Measurements from ENCODE around the gene ADORA2A. TPM values are rescaled to one million over a fixed set of nuclear protein-coding genes. Genes with fewer than 3 reads are reported as not detected.

The ADORA2A gene
- total RNA-seq, 1 experiment from 2014 or later = 2.9 TPM

Other genes starting within 250 kb of the ADORA2A start
- gene SUSD2, start 246.1 kb upstream of the ADORA2A start, total RNA-seq (2022) = 2.5 and 3.1 TPM in 2 replicates
- 0.28 and 0.64 TPM in 2 replicates for gene GGT5, start 182.5 kb upstream of the ADORA2A start, total RNA-seq (2022)
- gene SPECC1L, start 156.8 kb upstream of the ADORA2A start, total RNA-seq (2022) = 52.2 and 53.4 TPM in 2 replicates
- 0.22 and 0.50 TPM in 2 replicates for gene UPB1, start 67.7 kb downstream of the ADORA2A start, total RNA-seq (2022)
- 130 and 149 TPM in 2 replicates for gene GUCD1, start 127.5 kb downstream of the ADORA2A start, total RNA-seq (2022)
- 165 and 180 TPM in 2 replicates for gene SNRPD3, start 128.4 kb downstream of the ADORA2A start, total RNA-seq (2022)
- 14.4 and 14.5 TPM in 2 replicates for gene LRRC75B, start 165.5 kb downstream of the ADORA2A start, total RNA-seq (2022)
- 63.8 and 79.3 TPM in 2 replicates for gene GGT1, start 175.6 kb downstream of the ADORA2A start, total RNA-seq (2022)

All from Calu3 (cell line).